Stimulated activated CD8-positive, alpha-beta memory T cell treated with anti-CD3 and anti-CD28 coated beads, Interleukin-12 subunit alpha, Interleukin-12 subunit beta, amount 100 ng/mL, for 4 hours (primary cell): ENCODE measurements around the gene UGT2B11.
"Not testable (repeated sequence)": the region's sequence is repeated elsewhere in the genome, so short reads cannot be mapped to it uniquely, and the experiment has no call there.

Source experiments
- DNase-seq: peaks from one replicate; pipeline ENCODE4 v3.0.0-alpha.2; 2020; ENCODE audit warnings: low read depth

Gene UGT2B11

GRCh38 chr4:69214716-69215115, at the start of gene UGT2B11:
TSS of gene UGT2B11 (minus strand) at chr4:69214748. CDS start at chr4:69214722, 26 bp downstream.
- DNase-seq, result no peak

DNA sequence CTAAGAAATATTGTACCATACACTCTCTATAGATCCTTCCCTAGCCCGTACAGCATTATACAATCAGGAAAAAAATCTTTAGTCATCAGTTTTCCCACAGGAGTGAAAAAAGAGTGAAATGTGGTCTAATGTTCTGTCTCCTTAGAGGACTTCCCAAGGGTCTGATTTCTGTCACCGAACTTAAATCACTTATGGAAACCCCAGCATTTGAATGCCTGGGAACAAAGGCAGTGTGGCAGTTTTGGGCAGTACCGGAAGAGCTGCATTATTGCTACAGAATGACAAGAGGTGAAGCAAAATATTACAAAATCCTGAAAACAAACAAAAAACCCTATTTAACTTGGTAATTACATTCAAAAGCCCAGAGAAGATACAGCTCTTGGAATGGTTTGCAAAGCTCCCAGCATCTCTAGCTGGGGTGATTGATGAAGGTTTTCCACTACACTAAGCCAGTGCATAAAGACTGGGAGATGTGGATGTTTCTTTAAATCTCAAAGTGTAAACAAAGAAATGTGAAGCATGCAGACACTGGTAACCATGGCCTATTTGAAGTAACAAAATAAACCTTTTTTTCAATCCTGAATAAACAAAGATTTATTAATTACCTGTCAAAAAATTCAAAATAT, 38.7 kb upstream of the UGT2B11 start:
- not testable (repeated sequence) for DNase-seq

- DNase-seq, result not testable (repeated sequence)
Measured at GRCh38 chr4:69250884-69251283, 36.3 kb upstream of the UGT2B11 start.

DNA sequence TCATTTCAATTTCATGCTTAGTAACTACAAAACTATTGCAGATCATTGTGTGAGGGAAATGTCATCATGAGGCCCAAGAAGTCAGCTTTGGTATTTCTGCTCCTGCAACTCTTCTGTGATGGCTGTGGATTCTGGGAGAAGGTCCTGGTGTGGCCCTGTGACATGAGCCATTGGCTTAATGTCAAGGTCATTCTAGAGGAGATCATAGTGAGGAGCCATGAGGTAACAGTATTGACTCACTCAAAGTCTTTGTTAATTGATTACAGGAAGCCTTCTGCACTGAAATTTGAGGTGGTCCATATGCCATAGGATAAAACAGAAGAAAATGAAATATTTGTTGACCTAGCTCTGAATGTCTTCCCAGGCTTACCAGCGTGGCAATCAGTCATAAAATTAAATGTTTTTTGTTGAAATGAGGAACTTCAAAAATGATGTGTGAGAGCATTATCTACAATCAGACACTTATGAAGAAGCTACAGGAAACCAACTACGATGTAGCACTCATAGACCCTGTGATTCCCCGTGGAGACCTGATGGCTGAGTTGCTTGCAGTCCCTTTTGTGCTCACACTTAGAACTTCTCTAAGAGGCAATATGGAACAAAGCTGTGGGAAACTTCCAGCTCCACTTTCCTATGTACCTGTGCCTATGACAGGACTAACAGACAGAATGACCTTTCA, 28.2 kb upstream of the UGT2B11 start:
- not testable (repeated sequence) for DNase-seq

- DNase-seq, result not testable (repeated sequence)
Measured at GRCh38 chr4:69241746-69242145, 27.2 kb upstream of the UGT2B11 start.

DNA sequence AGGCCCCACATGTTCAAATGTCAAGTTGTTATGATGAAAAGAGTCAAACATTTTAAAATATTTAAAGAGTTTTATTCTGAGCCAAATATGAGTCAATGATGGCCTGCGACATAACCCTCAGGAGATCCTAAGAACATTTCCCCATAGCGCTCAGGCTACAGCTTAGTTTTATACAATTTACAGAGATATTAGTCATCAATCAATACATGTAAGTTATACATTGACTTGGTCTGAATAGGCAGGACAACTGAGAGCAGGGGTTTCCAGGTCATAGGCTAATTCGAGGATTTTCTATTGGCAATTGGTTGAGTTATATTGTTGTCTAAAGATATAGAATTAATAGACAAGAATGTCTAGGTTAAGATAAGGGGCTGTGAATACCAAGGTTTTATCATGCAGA, 26.2 kb upstream of the UGT2B11 start:
- DNase-seq, result not testable (repeated sequence)

GRCh38 chr4:69239557-69240168, 25.1 kb upstream of the UGT2B11 start:
- no peak for DNase-seq

GRCh38 chr4:69239092-69239491, 24.5 kb upstream of the UGT2B11 start:
- no peak for DNase-seq

DNA sequence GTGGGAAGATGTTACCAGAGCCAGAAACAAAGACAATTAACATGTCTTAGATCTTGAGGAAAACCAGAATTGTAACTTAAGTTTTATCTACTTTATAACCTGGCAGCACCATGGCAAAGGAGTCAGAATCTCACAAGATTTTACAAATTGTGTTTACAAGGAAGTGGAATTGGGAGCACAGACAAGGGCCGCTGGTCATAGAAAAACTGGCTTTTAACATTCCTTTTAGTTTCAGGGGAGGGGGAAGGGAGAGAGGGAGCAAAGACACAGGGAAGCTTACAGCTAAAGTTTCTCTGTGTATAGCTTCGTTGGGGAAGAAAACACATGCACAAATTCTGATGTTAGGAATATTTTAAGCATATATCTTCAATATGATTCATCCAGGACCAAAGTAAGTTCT, 10.3 kb upstream of the UGT2B11 start:
- DNase-seq, result no peak

GRCh38 chr4:69223277-69223676, 8.7 kb upstream of the UGT2B11 start:
- not testable (repeated sequence) for DNase-seq

- DNase-seq, result not testable (repeated sequence)
Measured at GRCh38 chr4:69218491-69218890, 3.9 kb upstream of the UGT2B11 start.

- DNase-seq, result no peak
Measured at GRCh38 chr4:69210911-69211310, 3.6 kb downstream of the UGT2B11 start.

DNA sequence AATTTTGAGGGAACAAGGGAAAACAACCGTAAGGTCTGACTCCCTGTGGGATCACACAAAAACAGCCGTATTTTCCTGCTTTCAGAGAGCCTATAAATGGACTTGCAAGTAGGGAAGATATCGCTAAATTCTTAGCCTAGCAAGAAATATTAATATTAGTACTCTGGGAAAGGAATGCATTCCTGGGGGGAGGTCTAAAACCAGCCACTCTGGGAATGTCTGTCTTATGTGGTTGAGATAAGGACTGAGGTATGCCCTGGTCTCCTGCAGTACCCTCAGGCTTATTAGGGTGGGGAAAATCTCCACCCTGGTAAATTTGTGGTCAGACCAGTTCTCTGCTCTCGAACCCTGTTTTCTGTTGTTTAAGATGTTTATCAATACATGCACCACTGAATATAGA, 16.0 kb downstream of the UGT2B11 start:
- DNase-seq, result not testable (repeated sequence)

GRCh38 chr4:69196209-69196965, 18.2 kb downstream of the UGT2B11 start:
- no peak for DNase-seq

DNA sequence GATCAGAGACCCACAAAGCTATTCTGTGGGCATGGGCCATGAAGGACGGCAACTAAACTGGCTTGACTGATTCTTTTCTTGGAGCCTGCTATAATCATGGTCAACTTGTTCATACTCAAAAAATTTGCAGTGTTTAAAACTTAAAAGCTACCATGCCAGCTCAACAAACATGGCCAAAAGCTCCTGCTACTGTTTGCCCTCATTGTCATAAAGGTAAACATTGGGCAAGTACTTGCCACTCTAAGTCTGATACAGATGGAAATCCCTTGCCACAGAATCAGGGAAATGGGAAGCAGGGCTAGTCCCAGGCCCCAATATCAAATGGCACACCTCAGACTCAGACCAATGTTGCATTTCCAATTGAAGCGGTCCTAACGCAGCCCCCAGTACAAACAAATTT, 20.4 kb downstream of the UGT2B11 start:
- no peak for DNase-seq

GRCh38 chr4:69191905-69192304, 22.6 kb downstream of the UGT2B11 start:
- not testable (repeated sequence) for DNase-seq

DNA sequence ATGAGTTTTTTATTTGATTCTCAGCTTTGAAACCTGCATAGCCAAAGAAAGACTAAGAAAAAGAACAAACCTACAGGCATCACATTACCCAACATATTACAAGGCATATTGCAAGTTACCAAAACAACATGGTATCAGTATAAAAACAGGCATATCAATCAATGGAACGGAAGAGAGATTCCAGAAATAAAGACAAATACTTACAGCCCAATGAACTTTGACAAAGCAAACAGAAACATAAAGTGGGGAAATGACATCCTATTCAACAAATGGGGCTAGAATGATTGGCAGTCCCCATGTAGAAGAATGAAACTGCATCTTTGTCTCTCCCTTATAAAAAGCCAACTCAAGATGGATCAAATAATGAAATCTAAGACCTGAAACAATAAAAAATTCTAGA, 23.9 kb downstream of the UGT2B11 start:
- DNase-seq, result not testable (repeated sequence)

- DNase-seq, result not testable (repeated sequence)
Measured at GRCh38 chr4:69181519-69182169, 32.9 kb downstream of the UGT2B11 start.

GRCh38 chr4:69179817-69180216, 34.7 kb downstream of the UGT2B11 start:
- DNase-seq, result not testable (repeated sequence)

DNA sequence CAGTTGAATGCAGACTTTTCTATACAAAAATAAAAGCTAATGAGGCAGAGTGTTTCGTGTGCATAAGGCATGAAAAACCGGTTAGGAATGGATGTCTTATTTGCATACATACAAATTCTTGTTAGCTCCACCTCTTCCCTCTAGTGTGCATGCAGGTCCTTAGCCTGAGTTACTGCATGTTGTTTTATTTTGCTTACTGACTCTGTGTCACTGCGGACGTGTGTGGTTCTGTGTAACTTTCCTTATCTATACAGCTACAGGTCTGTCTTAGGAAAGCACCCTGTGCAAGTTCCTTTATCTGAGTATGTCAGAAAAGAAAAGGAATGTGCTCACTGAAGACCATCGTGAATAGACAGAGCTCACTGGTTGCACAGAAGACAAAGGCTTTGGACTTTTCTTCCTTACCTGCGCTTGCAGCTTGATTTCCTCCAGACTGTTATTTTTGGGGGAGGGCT, 35.8 kb downstream of the UGT2B11 start:
- not testable (repeated sequence) for DNase-seq

DNA sequence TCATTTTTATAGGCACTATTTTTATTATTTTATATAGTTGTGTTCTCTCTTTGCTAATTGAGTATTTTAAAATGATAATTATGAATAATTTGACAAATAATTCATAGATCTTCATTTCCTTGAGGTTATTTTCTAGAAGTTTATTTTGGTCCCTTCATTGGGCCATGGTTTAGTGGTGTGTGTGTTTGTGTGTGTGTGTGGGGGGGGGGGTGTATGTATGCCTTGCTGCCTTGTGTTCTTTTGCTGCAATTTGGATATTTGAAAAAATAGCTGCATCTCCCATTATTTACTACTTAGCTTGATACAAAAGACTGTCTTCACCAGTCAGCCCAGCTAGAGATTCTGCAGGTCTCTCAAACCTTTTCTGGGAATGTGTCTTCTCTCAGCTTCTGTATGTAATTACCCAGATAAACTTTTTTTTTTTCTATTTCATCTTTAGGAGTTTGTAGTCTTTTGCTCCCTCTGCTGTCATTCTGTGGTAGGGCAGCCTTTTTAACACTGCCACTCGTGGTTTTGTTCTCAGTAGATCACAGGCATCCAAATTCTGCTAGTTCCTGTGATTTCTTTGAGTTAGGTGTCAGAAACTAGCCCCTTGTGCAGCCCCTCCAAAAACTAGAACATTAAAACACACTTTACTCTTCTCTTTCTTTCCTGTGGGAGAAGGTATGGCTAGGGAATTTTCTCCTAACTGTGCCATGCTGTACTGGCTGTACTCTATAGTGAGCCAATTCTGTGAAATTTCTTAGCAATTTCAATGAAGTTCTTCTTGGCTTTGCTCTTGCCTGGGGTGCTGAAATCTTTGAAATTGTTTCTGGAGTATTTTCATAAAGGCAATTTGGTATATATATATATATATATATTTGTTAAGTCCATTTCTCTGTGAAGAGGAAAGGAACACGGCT, 44.1 kb downstream of the UGT2B11 start:
- not testable (repeated sequence) for DNase-seq
